ENCODE results near the gene CYP11A1.
A peak's percentile ranks its signal among the peaks of the same experiment; 100 is the strongest.
"Not testable (repeated sequence)": the region's sequence is repeated elsewhere in the genome, so short reads cannot be mapped to it uniquely, and the experiment has no call there.

Gene CYP11A1

GRCh38 chr15:74391582-74392450 lies 24.4 kb upstream of the CYP11A1 start:
- Histone ChIP-seq H3K27ac (ENCODE audit: low read depth, low read length) (peak overlapping the region; percentile 14), H2AFZ (ENCODE audit: insufficient read depth, low read length, poor library complexity) (peak overlapping the region; percentile 17), H2BK12ac (ENCODE audit: low read length) (peak overlapping the region; percentile 81), H3K36me3 (ENCODE audit: control insufficient read depth in 1 of 2, insufficient read depth in 2 of 2, low read length in 2 of 2) (no peaks in the 10 kb centered on the region), H4K91ac (ENCODE audit: low read depth, low read length) (peak overlapping the region; percentile 87), H3K14ac (ENCODE audit: low read length) (peak overlapping the region; percentile 10), H3K9ac (ENCODE audit: low read length) (no peak overlapping the region), H2BK5ac (ENCODE audit: low read depth, low read length, poor library complexity) (peak overlapping the region; percentile 18), H3K79me1 (ENCODE audit: low read length) (peaks cover 45% of the 10 kb centered on the region), H3K4me2 (ENCODE audit: low read length) (no peak overlapping the region), H3K4ac (ENCODE audit: low read depth, low read length) (peak overlapping the region; percentile 16), H3K23ac (ENCODE audit: low read length) (no peak overlapping the region), H2AK5ac (ENCODE audit: low read length) (peak overlapping the region; percentile 89), H3K79me2 (ENCODE audit: control insufficient read depth, insufficient read depth, low read length, poor library complexity) (peaks cover 10% of the 10 kb centered on the region), H2BK120ac (ENCODE audit: insufficient read depth, low read length, poor library complexity) (peak overlapping the region; percentile 56), H3K27me3 (ENCODE audit: insufficient read depth, low read length) (no peaks in the 10 kb centered on the region), H3K4me3 (ENCODE audit: low read depth, low read length) (no peak overlapping the region), H3K18ac (ENCODE audit: low read length) (peak overlapping the region; percentile 30), H4K12ac (ENCODE audit: low read depth, low read length) (no peak overlapping the region), H3K4me1 (ENCODE audit: control insufficient read depth in 1 of 2, insufficient read depth in 2 of 2, low read length in 2 of 2) (peaks cover 45 to 53% of the 10 kb centered on the region in 2 experiments), H4K8ac (ENCODE audit: low read depth, low read length) (peak overlapping the region; percentile 3), H3K9me3 (ENCODE audit: insufficient read depth, low read depth, low read length) (peaks cover 2% of the 10 kb centered on the region)
- no CpG with 5 or more reads among the region's 9 CpGs for WGBS (ENCODE audit: extremely low coverage, insufficient coverage, insufficient read length)
- no peak for DNase-seq

GRCh38 chr15:74390647-74391288 lies 23.3 kb upstream of the CYP11A1 start:
- no CpG with 5 or more reads among the region's 12 CpGs for WGBS (ENCODE audit: extremely low coverage, insufficient coverage, insufficient read length)
- H3K4me2 ChIP-seq (ENCODE audit: low read length) = no peak overlapping the region

GRCh38 chr15:74390049-74390646 lies 22.7 kb upstream of the CYP11A1 start:
- H3K4ac ChIP-seq (ENCODE audit: low read depth, low read length) = peak overlapping the region; percentile 25
- peak overlapping the region; percentile 69 for H2BK5ac ChIP-seq (ENCODE audit: low read depth, low read length, poor library complexity)
- peak overlapping the region; percentile 30 for H2BK12ac ChIP-seq (ENCODE audit: low read length)
- H3K9me3 ChIP-seq (ENCODE audit: insufficient read depth, low read depth, low read length); H3K36me3 ChIP-seq (ENCODE audit: control insufficient read depth in 1 of 2, insufficient read depth in 2 of 2, low read length in 2 of 2); H3K9ac ChIP-seq (ENCODE audit: low read length); H3K4me2 ChIP-seq (ENCODE audit: low read length); H3K27me3 ChIP-seq (ENCODE audit: insufficient read depth, low read length); H3K4me3 ChIP-seq (ENCODE audit: low read depth, low read length); H3K23ac ChIP-seq (ENCODE audit: low read length); H2AFZ ChIP-seq (ENCODE audit: insufficient read depth, low read length, poor library complexity): not testable (repeated sequence)
- peak overlapping the region; percentile 11 for H3K18ac ChIP-seq (ENCODE audit: low read length)
- peak overlapping the region; percentile 60 for H3K14ac ChIP-seq (ENCODE audit: low read length)
- peaks cover 12% of the 10 kb centered on the region for H3K79me2 ChIP-seq (ENCODE audit: control insufficient read depth, insufficient read depth, low read length, poor library complexity)
- H2AK5ac ChIP-seq (ENCODE audit: low read length) = peak overlapping the region; percentile 7
- peak overlapping the region; percentile 21 for H4K12ac ChIP-seq (ENCODE audit: low read depth, low read length)
- DNase-seq = peak in 1 of 2 donors; percentile 63
- H4K91ac ChIP-seq (ENCODE audit: low read depth, low read length) = peak overlapping the region; percentile 91
- no CpG with 5 or more reads among the region's 11 CpGs for WGBS (ENCODE audit: extremely low coverage, insufficient coverage, insufficient read length)
- H3K4me1 ChIP-seq (ENCODE audit: control insufficient read depth in 1 of 2, insufficient read depth in 2 of 2, low read length in 2 of 2) = peaks cover 53 to 57% of the 10 kb centered on the region in 2 experiments
- H4K8ac ChIP-seq (ENCODE audit: low read depth, low read length) = peak overlapping the region; percentile 35
- peak overlapping the region; percentile 89 for H3K27ac ChIP-seq (ENCODE audit: low read depth, low read length)
- peaks cover 53% of the 10 kb centered on the region for H3K79me1 ChIP-seq (ENCODE audit: low read length)
- peak overlapping the region; percentile 89 for H2BK120ac ChIP-seq (ENCODE audit: insufficient read depth, low read length, poor library complexity)

More at GRCh38 chr15:74390647-74391288, 23.3 kb upstream of the CYP11A1 start:
- Histone ChIP-seq H4K91ac (ENCODE audit: low read depth, low read length) (peak overlapping the region; percentile 91), H2BK5ac (ENCODE audit: low read depth, low read length, poor library complexity) (peak overlapping the region; percentile 28), H4K12ac (ENCODE audit: low read depth, low read length) (no peak overlapping the region), H2AFZ (ENCODE audit: insufficient read depth, low read length, poor library complexity) (no peak overlapping the region), H3K18ac (ENCODE audit: low read length) (peak overlapping the region; percentile 54), H2AK5ac (ENCODE audit: low read length) (no peak overlapping the region), H3K23ac (ENCODE audit: low read length) (no peak overlapping the region), H3K79me1 (ENCODE audit: low read length) (peaks cover 47% of the 10 kb centered on the region), H3K79me2 (ENCODE audit: control insufficient read depth, insufficient read depth, low read length, poor library complexity) (peaks cover 12% of the 10 kb centered on the region), H3K9me3 (ENCODE audit: insufficient read depth, low read depth, low read length) (peaks cover 2% of the 10 kb centered on the region), H2BK120ac (ENCODE audit: insufficient read depth, low read length, poor library complexity) (peak overlapping the region; percentile 45), H3K27me3 (ENCODE audit: insufficient read depth, low read length) (no peaks in the 10 kb centered on the region), H3K27ac (ENCODE audit: low read depth, low read length) (peak overlapping the region; percentile 89), H3K9ac (ENCODE audit: low read length) (no peak overlapping the region), H3K4me1 (ENCODE audit: control insufficient read depth in 1 of 2, insufficient read depth in 2 of 2, low read length in 2 of 2) (peaks cover 47 to 55% of the 10 kb centered on the region in 2 experiments), H3K4ac (ENCODE audit: low read depth, low read length) (no peak overlapping the region), H3K36me3 (ENCODE audit: control insufficient read depth in 1 of 2, insufficient read depth in 2 of 2, low read length in 2 of 2) (no peaks in the 10 kb centered on the region), H3K14ac (ENCODE audit: low read length) (no peak overlapping the region), H2BK12ac (ENCODE audit: low read length) (peak overlapping the region; percentile 30), H3K4me3 (ENCODE audit: low read depth, low read length) (no peak overlapping the region), H4K8ac (ENCODE audit: low read depth, low read length) (no peak overlapping the region)
- DNase-seq = peak; percentile 72 to 89

All from trophoblast cell (in vitro differentiated cells and primary cell).